Measurements from ENCODE around the gene PHACTR1.

Gene PHACTR1

GRCh38 chr6:13216236-13217014, 499.9 kb downstream of the PHACTR1 start:
- H3K27me3 ChIP-seq (ENCODE audit: control insufficient read depth in 2 of 2, insufficient read depth in 2 of 2, low read length in 2 of 2) = no peaks in the 10 kb centered on the region
- no peak overlapping the region for H3K9ac ChIP-seq (ENCODE audit: low read depth in 1 of 2, low read length in 2 of 2)
- no peaks in the 10 kb centered on the region for H3K4me1 ChIP-seq (ENCODE audit: control insufficient read depth in 2 of 2, insufficient read depth in 2 of 2, low read length in 2 of 2)
- no peaks in the 10 kb centered on the region for H3K9me3 ChIP-seq (ENCODE audit: control insufficient read depth in 2 of 2, low read length in 2 of 2)
- no peak overlapping the region for H3K27ac ChIP-seq (ENCODE audit: low read depth in 2 of 2, low read length in 2 of 2)
- H3K4me3 ChIP-seq (ENCODE audit: low read length in 2 of 2) = no peak overlapping the region
- no peaks in the 10 kb centered on the region for H3K36me3 ChIP-seq (ENCODE audit: control insufficient read depth in 2 of 2, insufficient read depth in 2 of 2, low read length in 2 of 2)

GRCh38 chr6:13217206-13217905, 500.8 kb downstream of the PHACTR1 start:
- no peak overlapping the region for H3K9ac ChIP-seq (ENCODE audit: low read depth in 1 of 2, low read length in 2 of 2)
- no peaks in the 10 kb centered on the region for H3K36me3 ChIP-seq (ENCODE audit: control insufficient read depth in 2 of 2, insufficient read depth in 2 of 2, low read length in 2 of 2)
- no peaks in the 10 kb centered on the region for H3K27me3 ChIP-seq (ENCODE audit: control insufficient read depth in 2 of 2, insufficient read depth in 2 of 2, low read length in 2 of 2)
- H3K9me3 ChIP-seq (ENCODE audit: control insufficient read depth in 2 of 2, low read length in 2 of 2) = no peaks in the 10 kb centered on the region
- H3K4me3 ChIP-seq (ENCODE audit: low read length in 2 of 2) = no peak overlapping the region
- no peak overlapping the region for H3K27ac ChIP-seq (ENCODE audit: low read depth in 2 of 2, low read length in 2 of 2)
- no peaks in the 10 kb centered on the region for H3K4me1 ChIP-seq (ENCODE audit: control insufficient read depth in 2 of 2, insufficient read depth in 2 of 2, low read length in 2 of 2)

- no peaks in the 10 kb centered on the region for H3K9me3 ChIP-seq (ENCODE audit: control insufficient read depth in 2 of 2, low read length in 2 of 2)
- no peak overlapping the region for H3K27ac ChIP-seq (ENCODE audit: low read depth in 2 of 2, low read length in 2 of 2)
Measured at GRCh38 chr6:13220266-13220665, 503.7 kb downstream of the PHACTR1 start.

GRCh38 chr6:13222048-13222447, 505.5 kb downstream of the PHACTR1 start:
- H3K27me3 ChIP-seq (ENCODE audit: control insufficient read depth in 2 of 2, insufficient read depth in 2 of 2, low read length in 2 of 2) = no peaks in the 10 kb centered on the region
- no peaks in the 10 kb centered on the region for H3K36me3 ChIP-seq (ENCODE audit: control insufficient read depth in 2 of 2, insufficient read depth in 2 of 2, low read length in 2 of 2)
- H3K9ac ChIP-seq (ENCODE audit: low read depth in 1 of 2, low read length in 2 of 2) = no peak overlapping the region
- no peak overlapping the region for H3K4me3 ChIP-seq (ENCODE audit: low read length in 2 of 2)
- H3K27ac ChIP-seq (ENCODE audit: low read depth in 2 of 2, low read length in 2 of 2) = no peak overlapping the region
- H3K4me1 ChIP-seq (ENCODE audit: control insufficient read depth in 2 of 2, insufficient read depth in 2 of 2, low read length in 2 of 2) = no peaks in the 10 kb centered on the region
- H3K9me3 ChIP-seq (ENCODE audit: control insufficient read depth in 2 of 2, low read length in 2 of 2) = no peaks in the 10 kb centered on the region

More at GRCh38 chr6:13220266-13220665, 503.7 kb downstream of the PHACTR1 start:
- Histone ChIP-seq H3K4me3 (ENCODE audit: low read length in 2 of 2) (no peak overlapping the region), H3K4me1 (ENCODE audit: control insufficient read depth in 2 of 2, insufficient read depth in 2 of 2, low read length in 2 of 2) (no peaks in the 10 kb centered on the region), H3K36me3 (ENCODE audit: control insufficient read depth in 2 of 2, insufficient read depth in 2 of 2, low read length in 2 of 2) (no peaks in the 10 kb centered on the region), H3K27me3 (ENCODE audit: control insufficient read depth in 2 of 2, insufficient read depth in 2 of 2, low read length in 2 of 2) (no peaks in the 10 kb centered on the region), H3K9ac (ENCODE audit: low read depth in 1 of 2, low read length in 2 of 2) (no peak overlapping the region)

GRCh38 chr6:13226071-13226470, 509.5 kb downstream of the PHACTR1 start:
- H3K9me3 ChIP-seq (ENCODE audit: control insufficient read depth in 2 of 2, low read length in 2 of 2) = no peaks in the 10 kb centered on the region
- H3K4me3 ChIP-seq (ENCODE audit: low read length in 2 of 2) = no peak overlapping the region
- H3K4me1 ChIP-seq (ENCODE audit: control insufficient read depth in 2 of 2, insufficient read depth in 2 of 2, low read length in 2 of 2) = peaks cover 0 to 2% of the 10 kb centered on the region in 2 donors
- H3K9ac ChIP-seq (ENCODE audit: low read depth in 1 of 2, low read length in 2 of 2) = no peak overlapping the region
- H3K27me3 ChIP-seq (ENCODE audit: control insufficient read depth in 2 of 2, insufficient read depth in 2 of 2, low read length in 2 of 2) = no peaks in the 10 kb centered on the region
- no peak overlapping the region for H3K27ac ChIP-seq (ENCODE audit: low read depth in 2 of 2, low read length in 2 of 2)
- no peaks in the 10 kb centered on the region for H3K36me3 ChIP-seq (ENCODE audit: control insufficient read depth in 2 of 2, insufficient read depth in 2 of 2, low read length in 2 of 2)

GRCh38 chr6:13228264-13229204, 512.0 kb downstream of the PHACTR1 start:
- H3K27me3 ChIP-seq (ENCODE audit: control insufficient read depth in 2 of 2, insufficient read depth in 2 of 2, low read length in 2 of 2) = no peaks in the 10 kb centered on the region
- no peak overlapping the region for H3K4me3 ChIP-seq (ENCODE audit: low read length in 2 of 2)
- no peaks in the 10 kb centered on the region for H3K36me3 ChIP-seq (ENCODE audit: control insufficient read depth in 2 of 2, insufficient read depth in 2 of 2, low read length in 2 of 2)
- no peak overlapping the region for H3K9ac ChIP-seq (ENCODE audit: low read depth in 1 of 2, low read length in 2 of 2)
- peaks cover 0 to 2% of the 10 kb centered on the region in 2 donors for H3K4me1 ChIP-seq (ENCODE audit: control insufficient read depth in 2 of 2, insufficient read depth in 2 of 2, low read length in 2 of 2)
- no peaks in the 10 kb centered on the region for H3K9me3 ChIP-seq (ENCODE audit: control insufficient read depth in 2 of 2, low read length in 2 of 2)
- no peak overlapping the region for H3K27ac ChIP-seq (ENCODE audit: low read depth in 2 of 2, low read length in 2 of 2)

- Histone ChIP-seq H3K27ac (ENCODE audit: low read depth in 2 of 2, low read length in 2 of 2) (no peak overlapping the region), H3K9me3 (ENCODE audit: control insufficient read depth in 2 of 2, low read length in 2 of 2) (no peaks in the 10 kb centered on the region), H3K36me3 (ENCODE audit: control insufficient read depth in 2 of 2, insufficient read depth in 2 of 2, low read length in 2 of 2) (no peaks in the 10 kb centered on the region), H3K4me1 (ENCODE audit: control insufficient read depth in 2 of 2, insufficient read depth in 2 of 2, low read length in 2 of 2) (peaks cover 0 to 2% of the 10 kb centered on the region in 2 donors), H3K27me3 (ENCODE audit: control insufficient read depth in 2 of 2, insufficient read depth in 2 of 2, low read length in 2 of 2) (no peaks in the 10 kb centered on the region), H3K4me3 (ENCODE audit: low read length in 2 of 2) (no peak overlapping the region), H3K9ac (ENCODE audit: low read depth in 1 of 2, low read length in 2 of 2) (no peak overlapping the region)
Measured at GRCh38 chr6:13229205-13230085, 512.9 kb downstream of the PHACTR1 start.

- Histone ChIP-seq H3K36me3 (ENCODE audit: control insufficient read depth in 2 of 2, insufficient read depth in 2 of 2, low read length in 2 of 2) (no peaks in the 10 kb centered on the region), H3K9ac (ENCODE audit: low read depth in 1 of 2, low read length in 2 of 2) (no peak overlapping the region), H3K4me3 (ENCODE audit: low read length in 2 of 2) (no peak overlapping the region), H3K27ac (ENCODE audit: low read depth in 2 of 2, low read length in 2 of 2) (no peak overlapping the region), H3K4me1 (ENCODE audit: control insufficient read depth in 2 of 2, insufficient read depth in 2 of 2, low read length in 2 of 2) (peaks cover 0 to 2% of the 10 kb centered on the region in 2 donors), H3K9me3 (ENCODE audit: control insufficient read depth in 2 of 2, low read length in 2 of 2) (no peaks in the 10 kb centered on the region), H3K27me3 (ENCODE audit: control insufficient read depth in 2 of 2, insufficient read depth in 2 of 2, low read length in 2 of 2) (no peaks in the 10 kb centered on the region)
Measured at GRCh38 chr6:13233106-13233505, 516.5 kb downstream of the PHACTR1 start.

- Histone ChIP-seq H3K9ac (ENCODE audit: low read depth in 1 of 2, low read length in 2 of 2) (no peak overlapping the region), H3K36me3 (ENCODE audit: control insufficient read depth in 2 of 2, insufficient read depth in 2 of 2, low read length in 2 of 2) (no peaks in the 10 kb centered on the region), H3K27ac (ENCODE audit: low read depth in 2 of 2, low read length in 2 of 2) (no peak overlapping the region), H3K9me3 (ENCODE audit: control insufficient read depth in 2 of 2, low read length in 2 of 2) (no peaks in the 10 kb centered on the region), H3K27me3 (ENCODE audit: control insufficient read depth in 2 of 2, insufficient read depth in 2 of 2, low read length in 2 of 2) (no peaks in the 10 kb centered on the region), H3K4me3 (ENCODE audit: low read length in 2 of 2) (no peak overlapping the region), H3K4me1 (ENCODE audit: control insufficient read depth in 2 of 2, insufficient read depth in 2 of 2, low read length in 2 of 2) (peaks cover 0 to 2% of the 10 kb centered on the region in 2 donors)
Measured at GRCh38 chr6:13234130-13234529, 517.6 kb downstream of the PHACTR1 start.
